ENCODE results near the gene ANKH.

ANKH gene

GRCh38 chr5:14678773-14679334 is 192.7 kb downstream of the ANKH start:
- no peak for DNase-seq

- no peak for DNase-seq
Observed at GRCh38 chr5:14676320-14676719, 195.3 kb downstream of the ANKH start.

GRCh38 chr5:14675865-14676300 is 195.7 kb downstream of the ANKH start:
- DNase-seq: no peak

GRCh38 chr5:14674983-14675854 is 196.4 kb downstream of the ANKH start:
- no peak for DNase-seq

- no peak for DNase-seq
Observed at GRCh38 chr5:14673443-14673842, 198.1 kb downstream of the ANKH start.

- no peak for DNase-seq
Observed at GRCh38 chr5:14672484-14673394, 198.8 kb downstream of the ANKH start.

- DNase-seq: no peak
Observed at GRCh38 chr5:14672082-14672481, 199.5 kb downstream of the ANKH start.

- DNase-seq: peak; percentile 11
Observed at GRCh38 chr5:14671414-14671813, 200.2 kb downstream of the ANKH start.

- no peak for DNase-seq
Observed at GRCh38 chr5:14669975-14670374, 201.6 kb downstream of the ANKH start.

GRCh38 chr5:14669415-14669814 is 202.2 kb downstream of the ANKH start:
- no peak for DNase-seq

- DNase-seq: no peak
Observed at GRCh38 chr5:14668181-14668591, 203.4 kb downstream of the ANKH start.

GRCh38 chr5:14667770-14668169 is 203.8 kb downstream of the ANKH start:
- DNase-seq: no peak

GRCh38 chr5:14667290-14667689 is 204.3 kb downstream of the ANKH start:
- no peak for DNase-seq

- DNase-seq: no peak
Observed at GRCh38 chr5:14666357-14666756, 205.2 kb downstream of the ANKH start.

- DNase-seq: no peak
Observed at GRCh38 chr5:14665949-14666348, 205.6 kb downstream of the ANKH start.

GRCh38 chr5:14665101-14665822 is 206.3 kb downstream of the ANKH start:
- no peak for DNase-seq

- peak; percentile 98 for DNase-seq
Observed at GRCh38 chr5:14664270-14665100, 207.1 kb downstream of the ANKH start, which contains the start of gene OTULIN. Gene OTULIN (plus strand): TSS chr5:14664718. CDS start chr5:14664826, 108 bp downstream.

- peak; percentile 64 for DNase-seq
Observed at GRCh38 chr5:14663734-14664269, 207.8 kb downstream of the ANKH start.

GRCh38 chr5:14662721-14663260 is 208.8 kb downstream of the ANKH start:
- DNase-seq: no peak

GRCh38 chr5:14660833-14661232 is 210.7 kb downstream of the ANKH start:
- no peak for DNase-seq

Measured in NCI-H774 (cell line).